Activated T-helper 9 cell treated with anti-CD3 and anti-CD28 coated beads, Interleukin-2, amount 50 U/mL, for 16 hours (primary cell): ENCODE results near the gene RNF222.

Experiments used
- DNase-seq: peaks from one replicate; pipeline ENCODE4 v3.0.0-alpha.2; 2020; ENCODE audit warnings: low read depth

RNF222 gene

GRCh38 chr17:8397636-8398035 is at the start of gene RNF222:
Gene RNF222 (minus strand): TSS chr17:8397827. CDS start chr17:8393461, 4,366 bp downstream.
- no peak for DNase-seq

GRCh38 chr17:8445536-8445935 is 47.9 kb upstream of the RNF222 start:
- DNase-seq, result no peak

- DNase-seq, result no peak
Observed at GRCh38 chr17:8444494-8444893, 46.9 kb upstream of the RNF222 start.

- DNase-seq, result no peak
Observed at GRCh38 chr17:8443756-8444155, 46.1 kb upstream of the RNF222 start.

GRCh38 chr17:8442310-8442709 is 44.7 kb upstream of the RNF222 start:
- DNase-seq, result no peak

- no peak for DNase-seq
Observed at GRCh38 chr17:8441690-8442089, 44.1 kb upstream of the RNF222 start.

- no peak for DNase-seq
Observed at GRCh38 chr17:8439681-8440080, 42.1 kb upstream of the RNF222 start.

GRCh38 chr17:8438441-8438840 is 40.8 kb upstream of the RNF222 start:
- DNase-seq, result no peak

GRCh38 chr17:8436844-8437171 is 39.2 kb upstream of the RNF222 start:
- DNase-seq, result no peak

- peak; percentile 54 for DNase-seq
Observed at GRCh38 chr17:8436169-8436843, 38.7 kb upstream of the RNF222 start.

GRCh38 chr17:8435245-8436168 is 37.9 kb upstream of the RNF222 start, which contains the start of gene NDEL1:
Gene NDEL1 (plus strand): TSS chr17:8435884. CDS start chr17:8444272, 8,388 bp downstream.
- peak; percentile 99 for DNase-seq

GRCh38 chr17:8430966-8431365 is 33.3 kb upstream of the RNF222 start:
- no peak for DNase-seq

- no peak for DNase-seq
Observed at GRCh38 chr17:8426802-8427201, 29.2 kb upstream of the RNF222 start.

- DNase-seq, result no peak
Observed at GRCh38 chr17:8426094-8426720, 28.6 kb upstream of the RNF222 start.

- DNase-seq, result no peak
Observed at GRCh38 chr17:8421571-8421970, 23.9 kb upstream of the RNF222 start.

- DNase-seq, result no peak
Observed at GRCh38 chr17:8420041-8420934, 22.7 kb upstream of the RNF222 start.

- no peak for DNase-seq
Observed at GRCh38 chr17:8419305-8419704, 21.7 kb upstream of the RNF222 start.

GRCh38 chr17:8418471-8418870 is 20.8 kb upstream of the RNF222 start:
- no peak for DNase-seq

- no peak for DNase-seq
Observed at GRCh38 chr17:8417806-8418205, 20.2 kb upstream of the RNF222 start.

GRCh38 chr17:8413938-8414337 is 16.3 kb upstream of the RNF222 start:
- no peak for DNase-seq

GRCh38 chr17:8413328-8413727 is 15.7 kb upstream of the RNF222 start:
- DNase-seq, result no peak

- DNase-seq, result no peak
Observed at GRCh38 chr17:8412089-8412488, 14.5 kb upstream of the RNF222 start.
